Endothelial cell of umbilical vein (primary cell): ENCODE data around the gene GTF2H1. TPM values are rescaled to one million over a fixed set of nuclear protein-coding genes. Genes with fewer than 3 reads are reported as not detected.
"Not testable (repeated sequence)": the region's sequence is repeated elsewhere in the genome, so short reads cannot be mapped to it uniquely, and the experiment has no call there.

Source experiments
- BruUV-seq: library from RNA; stranded (reverse); fragments of 400-500 nt; replicated peaks from 2 replicates; lab custom pipeline; 2021; lab: Mats Ljungman, UMichigan
- CTCF ChIA-PET: fragments of 300-600, 350-600 bp; sonication (Branson Sonifier 250); formaldehyde crosslinking; loops from one replicate; lab custom pipeline; 2021; ENCODE audit warnings: antibody characterized with exemption, inconsistent platforms; lab: Charles Lee
- POLR2A ChIA-PET: fragments of 300-600, 350-600 bp; sonication (Branson Sonifier 250); formaldehyde crosslinking; loops from one replicate; lab custom pipeline; 2021; ENCODE audit warnings: antibody characterized with exemption, inconsistent platforms; lab: Charles Lee
- DNase-seq: peaks from one replicate; pipeline ENCODE4 v3.0.0-alpha.2; 2011; ENCODE audit warnings: low read depth, low spot score
- FAIRE-seq: peaks from 2 replicates; lab custom pipeline; 2011; peaks lifted over from hg19 to GRCh38; lab: Jason Lieb, UNC
- H2AFZ ChIP-seq: 2 replicates; pipeline ENCODE4 v1.6.0; 2012; ENCODE audit warnings: low read depth, low read length, control low read depth, inconsistent platforms
- H3K27ac ChIP-seq: 2 replicates; pipeline ENCODE4 v1.5.1; 2011; ENCODE audit warnings: low read depth, mild to moderate bottlenecking, control low read depth, low read length, moderate library complexity; ENCODE audit not compliant: insufficient read depth
- H3K27me3 ChIP-seq, 2 experiments: 2 replicates each; pipeline versions ENCODE4 v1.6.0 to v1.6.1; 2011; ENCODE audit warnings: low read length in 2 of 2, mixed read lengths in 1 of 2; ENCODE audit not compliant: control insufficient read depth in 2 of 2, insufficient read depth in 2 of 2
- H3K36me3 ChIP-seq, 2 experiments: 2 replicates in 1 of 2; 3 replicates in 1 of 2; pipeline ENCODE4 v1.5.1; 2011; ENCODE audit warnings: low read length in 2 of 2, mild to moderate bottlenecking in 1 of 2, moderate library complexity in 1 of 2; ENCODE audit not compliant: control insufficient read depth in 2 of 2, insufficient read depth in 2 of 2; ENCODE audit errors: extremely low read depth in 1 of 2
- H3K4me1 ChIP-seq: 3 replicates; pipeline ENCODE4 v1.5.1; 2011; ENCODE audit warnings: mild to moderate bottlenecking, low read length; ENCODE audit not compliant: control insufficient read depth, insufficient read depth; ENCODE audit errors: extremely low read depth
- H3K4me2 ChIP-seq: 2 replicates; pipeline ENCODE4 v1.6.1; 2011; ENCODE audit warnings: low read length, control low read depth, mixed read lengths; ENCODE audit not compliant: insufficient read depth
- H3K4me3 ChIP-seq, 3 experiments: fragments of 200-600 bp in 1 of 3; sonication (generic), shearing (Covaris generic) in 1 of 3; replicated peaks in 1 of 3; 2 replicates each; pipeline ENCODE4 v1.5.1; 2011 to 2016; ENCODE audit warnings: control low read depth in 3 of 3, low read length in 3 of 3, mild to moderate bottlenecking in 2 of 3, inconsistent platforms in 1 of 3, low read depth in 1 of 3, moderate library complexity in 1 of 3; ENCODE audit not compliant: insufficient read depth in 1 of 3
- H3K79me2 ChIP-seq: 2 replicates; pipeline ENCODE4 v1.6.0; 2012; ENCODE audit warnings: low read length, inconsistent platforms; ENCODE audit not compliant: control insufficient read depth, insufficient read depth
- H3K9ac ChIP-seq: replicated peaks from 2 replicates; pipeline ENCODE3; 2011; ENCODE audit warnings: low read length, control low read depth; ENCODE audit not compliant: insufficient read depth; ENCODE audit errors: extremely low read depth
- H3K9me1 ChIP-seq: replicated peaks from 3 replicates; pipeline ENCODE4 v1.6.0; 2011; ENCODE audit warnings: mild to moderate bottlenecking, low read length; ENCODE audit not compliant: control insufficient read depth, insufficient read depth; ENCODE audit errors: extremely low read depth
- H3K9me3 ChIP-seq: replicated peaks from 2 replicates; pipeline ENCODE4 v1.5.1; 2012; ENCODE audit warnings: low read length, inconsistent platforms; ENCODE audit not compliant: control insufficient read depth, insufficient read depth
- H4K20me1 ChIP-seq: replicated peaks from 2 replicates; pipeline ENCODE3; 2011; ENCODE audit warnings: mild to moderate bottlenecking, low read length; ENCODE audit not compliant: control insufficient read depth, insufficient read depth; ENCODE audit errors: extremely low read depth
- CTCF ChIP-seq, 2 donors: IDR thresholded peaks; 1 replicate in 1 of 2; 2 replicates in 1 of 2; pipeline ENCODE4 v1.5.1; 2011; ENCODE audit warnings: low read length in 2 of 2, mild to moderate bottlenecking in 2 of 2, moderate library complexity in 2 of 2, control low read depth in 1 of 2, inconsistent platforms in 1 of 2, low read depth in 1 of 2; ENCODE audit not compliant: insufficient read depth in 1 of 2; ENCODE audit errors: extremely low read depth in 1 of 2
- EZH2 ChIP-seq: IDR thresholded peaks from 2 replicates; pipeline ENCODE4 v1.6.1; 2012; ENCODE audit warnings: borderline replicate concordance, low read depth, mild to moderate bottlenecking, moderate library complexity, low read length, inconsistent platforms; ENCODE audit not compliant: severe bottlenecking
- FOS ChIP-seq: IDR thresholded peaks from 2 replicates; pipeline ENCODE4 v1.6.1; 2011; ENCODE audit warnings: mild to moderate bottlenecking, low read length, moderate library complexity, borderline replicate concordance; ENCODE audit not compliant: insufficient read depth
- GATA2 ChIP-seq: IDR thresholded peaks from 2 replicates; pipeline ENCODE4 v1.7.0; 2011; ENCODE audit warnings: low read depth, mild to moderate bottlenecking, moderate library complexity, mixed read lengths, low read length; ENCODE audit not compliant: insufficient read length, insufficient read depth
- JUN ChIP-seq: IDR thresholded peaks from 2 replicates; pipeline ENCODE4 v1.6.1; 2011; ENCODE audit warnings: borderline replicate concordance, low read depth; ENCODE audit not compliant: insufficient read length, insufficient read depth
- MAX ChIP-seq: IDR thresholded peaks from 2 replicates; pipeline ENCODE4 v1.6.1; 2011; ENCODE audit not compliant: insufficient read depth, insufficient read length
- MYC ChIP-seq: IDR thresholded peaks from one replicate; pipeline ENCODE4 v1.6.1; 2011; ENCODE audit warnings: mild to moderate bottlenecking, low read depth, low read length
- POLR2A ChIP-seq: IDR thresholded peaks from 2 replicates; pipeline ENCODE4 v1.6.1; 2012; ENCODE audit warnings: low read depth, mild to moderate bottlenecking, control low read depth, low read length
- POLR2AphosphoS5 ChIP-seq: IDR thresholded peaks from 2 replicates; pipeline ENCODE4 v1.6.1; 2012; ENCODE audit warnings: low read depth, mild to moderate bottlenecking, control low read depth, low read length, moderate library complexity; ENCODE audit not compliant: insufficient read depth
- dilution Hi-C: fragments of 300-500 bp; cut with MboI; formaldehyde crosslinking; loops from one replicate; pipeline ENCODE4 v1.15.0; 2019; ENCODE audit warnings: low sequenced_read_pairs; ENCODE audit not compliant: extremely low pct_ligation_motif_present
- intact Hi-C: fragments of 100-400 bp; cut with micrococcal nuclease; formaldehyde crosslinking; loops from one replicate; pipeline ENCODE4 v1.10.0; 2022
- polyA plus RNA-seq, 4 experiments: library from polyadenylated mRNA; depleted of rRNA in 3 of 4; stranded (reverse) in 3 of 4; unstranded in 1 of 4; fragments of >200 nt; gene quantifications; 2 replicates each; pipeline versions ENCODE4 v1.2.1 to v1.2.3, GENCODE V29; 2011 to 2012; ENCODE audit warnings: missing spikeins in 1 of 4
- total RNA-seq: library from RNA; stranded (reverse); gene quantifications from 2 replicates; pipeline ENCODE4 v1.2.3, GENCODE V29; 2021

The GTF2H1 gene
- total and polyA plus RNA-seq, 2 donors (not counting 3 experiments of a cell fraction or from before 2014, with no cell fraction given), result 15.7 to 47.7 TPM

GRCh38 chr11:18322818-18323570 lies 627 bp downstream of the GTF2H1 start:
- DNase-seq (no peak), FAIRE-seq (no peak)
- Histone ChIP-seq H4K20me1 (no peaks in the 10 kb centered on the region), H3K4me1 (peaks cover 31% of the 10 kb centered on the region), H3K36me3 (no peaks in the 10 kb centered on the region), H3K27ac (peak overlapping the region; percentile 78), H3K79me2 (peaks cover 52% of the 10 kb centered on the region), H3K9me1 (no peaks in the 10 kb centered on the region), H3K9ac (peak overlapping the region; percentile 88), H2AFZ (no peak overlapping the region), H3K9me3 (no peaks in the 10 kb centered on the region), H3K4me3 (peak overlapping the region; percentile 60 to 90 (median 63)), H3K27me3 (no peaks in the 10 kb centered on the region), H3K4me2 (peak overlapping the region; percentile 97)
- intact Hi-C loops, result loop anchor here (1.0 to 5.0 kb wide), 9 partner anchors 60 to 1246 kb away; partner anchors contain the start of genes PIK3C2A, RPS13, SAAL1 and SERGEF
- CTCF ChIA-PET, result interaction anchor here (2.6 kb wide), 1 partner anchor 72 kb away, joined by 13 read pairs; the partner anchor contains the start of gene LDHA
- no peak for TF ChIP-seq FOS
- TF ChIP-seq POLR2AphosphoS5, result no peak
- no peak for TF ChIP-seq GATA2
- TF ChIP-seq POLR2A, result no peak
- TF ChIP-seq JUN, result no peak
- no peak for TF ChIP-seq MYC
- TF ChIP-seq MAX, result no peak
- TF ChIP-seq CTCF (IDR thresholded peaks at IDR 0.05; ENCODE audit: extremely low read depth in 1 of 2, insufficient read depth in 1 of 2, low read depth in 1 of 2, low read length in 2 of 2), result no peak
- no peak for TF ChIP-seq EZH2
- TSS peak; percentile 36 for BruUV-seq
- dilution Hi-C loops, result no loop called here
- POLR2A ChIA-PET, result no interaction called here

- H3K9me1 ChIP-seq, H3K27me3 ChIP-seq, DNase-seq, H3K9me3 ChIP-seq, H3K36me3 ChIP-seq, H2AFZ ChIP-seq, FAIRE-seq, H3K4me3 ChIP-seq, H3K27ac ChIP-seq, BruUV-seq, H4K20me1 ChIP-seq, dilution Hi-C loops, POLR2A ChIA-PET, CTCF ChIA-PET: not testable (repeated sequence)
- H3K9ac ChIP-seq, result peak overlapping the region; percentile 88
- intact Hi-C loops, result loop anchor here (2.0 to 5.0 kb wide), 5 partner anchors 217 to 1247 kb away; partner anchors contain the start of genes PIK3C2A, RPS13, SAAL1 and SERGEF
- peak overlapping the region; percentile 97 for H3K4me2 ChIP-seq
- H3K4me1 ChIP-seq, result peaks cover 31% of the 10 kb centered on the region
- H3K79me2 ChIP-seq, result peaks cover 52% of the 10 kb centered on the region
Observed at GRCh38 chr11:18323881-18324280, 1.5 kb downstream of the GTF2H1 start.
